ENCODE results near the gene SERPINE1.

- no peak for TF ChIP-seq CTCF (IDR thresholded peaks at IDR 0.05)
- no peak for TF ChIP-seq POLR2A (IDR thresholded peaks at IDR 0.05)
These were observed 1.3 kb downstream of the SERPINE1 start for GRCh38 chr7:101128040-101128834.

All from esophagus squamous epithelium (tissue), 4 donors.